HUES6 (cell line): ENCODE data around the gene ALDH7A1.

Source experiments
- H3K27ac ChIP-seq: 2 replicates; pipeline ENCODE4 v1.7.0; 2013; ENCODE audit warnings: low read depth, mild to moderate bottlenecking, low read length, inconsistent platforms
- H3K27me3 ChIP-seq: 2 replicates; pipeline ENCODE4 v1.6.1; 2013; ENCODE audit warnings: low read length; ENCODE audit not compliant: control insufficient read depth, insufficient read depth
- H3K36me3 ChIP-seq: 2 replicates; pipeline ENCODE4 v1.6.1; 2013; ENCODE audit warnings: low read length; ENCODE audit not compliant: control insufficient read depth, insufficient read depth
- H3K4me1 ChIP-seq: 2 replicates; pipeline ENCODE4 v1.6.1; 2013; ENCODE audit warnings: low read length; ENCODE audit not compliant: control insufficient read depth, insufficient read depth
- H3K4me3 ChIP-seq: 2 replicates; pipeline ENCODE4 v1.5.1; 2013; ENCODE audit warnings: low read depth, low read length
- H3K9ac ChIP-seq: one replicate; pipeline ENCODE4 v1.6.1; 2013; ENCODE audit warnings: mild to moderate bottlenecking, low read length
- H3K9me3 ChIP-seq: 2 replicates; pipeline ENCODE4 v1.6.1; 2013; ENCODE audit warnings: low read depth, low read length; ENCODE audit not compliant: control insufficient read depth, insufficient read depth

Gene ALDH7A1

GRCh38 chr5:126509339-126509738 is 85.7 kb downstream of the ALDH7A1 start:
- no peak overlapping the region for H3K27ac ChIP-seq
- H3K4me1 ChIP-seq: no peaks in the 10 kb centered on the region

GRCh38 chr5:126508962-126509279 is 86.1 kb downstream of the ALDH7A1 start:
- H3K4me1 ChIP-seq: no peaks in the 10 kb centered on the region
- H3K9me3 ChIP-seq: no peaks in the 10 kb centered on the region
- H3K27ac ChIP-seq: no peak overlapping the region
- no peaks in the 10 kb centered on the region for H3K36me3 ChIP-seq
- H3K9ac ChIP-seq: no peak overlapping the region
- H3K27me3 ChIP-seq: no peaks in the 10 kb centered on the region
- H3K4me3 ChIP-seq: no peak overlapping the region

More at GRCh38 chr5:126509339-126509738, 85.7 kb downstream of the ALDH7A1 start:
- Histone ChIP-seq H3K9me3 (no peaks in the 10 kb centered on the region), H3K9ac (no peak overlapping the region), H3K27me3 (no peaks in the 10 kb centered on the region), H3K36me3 (no peaks in the 10 kb centered on the region), H3K4me3 (no peak overlapping the region)

GRCh38 chr5:126508251-126508961 is 86.6 kb downstream of the ALDH7A1 start:
- Histone ChIP-seq H3K9me3 (no peaks in the 10 kb centered on the region), H3K4me1 (no peaks in the 10 kb centered on the region; the same call in 1 of the 2 replicates), H3K36me3 (no peaks in the 10 kb centered on the region), H3K4me3 (no peak overlapping the region), H3K9ac (no peak overlapping the region), H3K27me3 (no peaks in the 10 kb centered on the region), H3K27ac (no peak overlapping the region)

GRCh38 chr5:126506079-126506478 is 88.9 kb downstream of the ALDH7A1 start:
- no peak overlapping the region for H3K27ac ChIP-seq
- no peaks in the 10 kb centered on the region for H3K36me3 ChIP-seq
- no peaks in the 10 kb centered on the region for H3K9me3 ChIP-seq
- H3K4me3 ChIP-seq: no peak overlapping the region
- H3K27me3 ChIP-seq: no peaks in the 10 kb centered on the region
- no peaks in the 10 kb centered on the region; the same call in 1 of the 2 replicates for H3K4me1 ChIP-seq
- no peak overlapping the region for H3K9ac ChIP-seq

DNA sequence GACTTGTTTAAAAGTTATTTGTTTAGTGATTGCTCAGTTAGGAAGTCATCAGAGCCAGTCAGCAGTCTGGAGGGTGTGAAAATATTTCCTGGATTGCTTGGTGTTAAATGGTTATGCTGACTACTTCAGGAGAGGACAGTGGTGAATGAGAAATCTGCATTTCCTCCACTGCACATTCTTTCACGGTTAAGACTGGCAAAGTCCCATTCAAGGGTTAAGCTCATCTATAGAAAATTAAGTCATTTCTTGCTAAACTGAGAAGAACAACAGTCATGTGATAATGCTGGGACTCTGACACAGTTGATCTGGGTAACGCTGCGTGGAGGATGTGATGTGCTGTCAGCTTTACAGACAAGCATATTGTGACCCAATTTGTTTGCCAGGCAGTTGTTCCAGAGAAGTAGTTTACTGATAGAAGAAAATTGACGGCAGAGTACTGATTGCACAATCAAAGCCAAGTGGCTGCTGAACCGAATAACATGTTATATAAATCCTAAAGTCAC is 91.4 kb downstream of the ALDH7A1 start:
- no peaks in the 10 kb centered on the region for H3K9me3 ChIP-seq
- H3K4me3 ChIP-seq: no peak overlapping the region
- H3K4me1 ChIP-seq: peaks cover 2% of the 10 kb centered on the region
- H3K27me3 ChIP-seq: no peaks in the 10 kb centered on the region
- no peak overlapping the region for H3K27ac ChIP-seq
- no peak overlapping the region for H3K9ac ChIP-seq
- no peaks in the 10 kb centered on the region for H3K36me3 ChIP-seq

DNA sequence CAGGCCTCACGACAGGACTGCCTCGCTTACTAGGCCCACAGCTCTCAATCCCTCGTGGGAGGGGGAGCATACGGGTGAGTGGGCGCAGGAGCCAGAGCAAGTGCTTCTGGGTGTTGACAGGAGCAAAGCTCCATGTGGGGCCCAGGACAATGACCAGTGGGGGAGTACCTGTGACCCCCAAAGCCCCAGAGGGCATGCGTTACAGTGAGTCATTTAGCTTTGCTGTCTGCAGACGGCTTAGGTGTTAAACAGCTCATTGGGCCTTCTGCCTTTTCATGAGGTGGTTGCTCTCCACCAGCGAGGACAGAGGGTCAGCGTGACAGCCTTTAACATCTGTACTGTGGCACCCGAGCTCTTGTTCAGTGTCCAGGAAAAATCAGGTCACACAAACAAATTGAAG is 93.6 kb downstream of the ALDH7A1 start:
- peaks cover 2% of the 10 kb centered on the region for H3K4me1 ChIP-seq
- no peaks in the 10 kb centered on the region for H3K27me3 ChIP-seq
- no peak overlapping the region for H3K27ac ChIP-seq
- no peak overlapping the region for H3K9ac ChIP-seq
- H3K36me3 ChIP-seq: no peaks in the 10 kb centered on the region
- no peak overlapping the region for H3K4me3 ChIP-seq
- no peaks in the 10 kb centered on the region for H3K9me3 ChIP-seq

GRCh38 chr5:126499853-126500342 is 95.1 kb downstream of the ALDH7A1 start:
- no peak overlapping the region for H3K27ac ChIP-seq
- no peaks in the 10 kb centered on the region for H3K27me3 ChIP-seq

GRCh38 chr5:126499278-126499677 is 95.7 kb downstream of the ALDH7A1 start:
- H3K27me3 ChIP-seq: no peaks in the 10 kb centered on the region

More at GRCh38 chr5:126499853-126500342, 95.1 kb downstream of the ALDH7A1 start:
- no peaks in the 10 kb centered on the region for H3K36me3 ChIP-seq
- peaks cover 2% of the 10 kb centered on the region for H3K4me1 ChIP-seq
- no peak overlapping the region for H3K9ac ChIP-seq
- H3K9me3 ChIP-seq: no peaks in the 10 kb centered on the region
- H3K4me3 ChIP-seq: no peak overlapping the region

DNA sequence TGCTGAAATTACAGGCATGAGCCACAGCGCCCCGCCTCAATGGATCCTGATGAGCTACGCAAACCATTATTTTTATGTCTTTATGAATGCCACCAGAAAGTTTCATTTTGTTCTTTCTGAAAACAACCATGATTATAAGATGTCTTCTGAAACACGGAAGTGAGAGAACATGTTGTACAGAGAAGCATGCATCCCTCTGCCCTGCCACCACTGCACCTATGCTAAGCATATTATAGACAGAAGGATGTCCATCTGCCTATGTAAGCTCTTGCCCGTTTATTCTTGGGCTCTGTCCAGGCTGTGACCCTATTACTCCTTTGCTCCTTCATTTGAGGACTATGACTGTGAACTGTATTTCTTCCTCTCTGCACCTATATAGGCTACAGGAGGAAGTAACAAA is 97.5 kb downstream of the ALDH7A1 start:
- Histone ChIP-seq H3K27me3 (no peaks in the 10 kb centered on the region), H3K9ac (no peak overlapping the region), H3K4me3 (no peak overlapping the region), H3K27ac (no peak overlapping the region), H3K36me3 (no peaks in the 10 kb centered on the region), H3K9me3 (no peaks in the 10 kb centered on the region), H3K4me1 (peaks cover 2% of the 10 kb centered on the region; the same call in 1 of the 2 replicates)

More at GRCh38 chr5:126499278-126499677, 95.7 kb downstream of the ALDH7A1 start:
- H3K4me1 ChIP-seq: peaks cover 2% of the 10 kb centered on the region
- H3K27ac ChIP-seq: no peak overlapping the region
- no peaks in the 10 kb centered on the region for H3K36me3 ChIP-seq
- H3K9ac ChIP-seq: no peak overlapping the region
- H3K4me3 ChIP-seq: no peak overlapping the region
- H3K9me3 ChIP-seq: no peaks in the 10 kb centered on the region

- peaks cover 19% of the 10 kb centered on the region for H3K4me1 ChIP-seq
- no peaks in the 10 kb centered on the region for H3K9me3 ChIP-seq
- no peak overlapping the region for H3K9ac ChIP-seq
- no peak overlapping the region for H3K27ac ChIP-seq
- no peaks in the 10 kb centered on the region; the same call in 1 of the 2 replicates for H3K36me3 ChIP-seq
- no peak overlapping the region for H3K4me3 ChIP-seq
- no peaks in the 10 kb centered on the region for H3K27me3 ChIP-seq
Measured at GRCh38 chr5:126494393-126494792, 100.6 kb downstream of the ALDH7A1 start.

DNA sequence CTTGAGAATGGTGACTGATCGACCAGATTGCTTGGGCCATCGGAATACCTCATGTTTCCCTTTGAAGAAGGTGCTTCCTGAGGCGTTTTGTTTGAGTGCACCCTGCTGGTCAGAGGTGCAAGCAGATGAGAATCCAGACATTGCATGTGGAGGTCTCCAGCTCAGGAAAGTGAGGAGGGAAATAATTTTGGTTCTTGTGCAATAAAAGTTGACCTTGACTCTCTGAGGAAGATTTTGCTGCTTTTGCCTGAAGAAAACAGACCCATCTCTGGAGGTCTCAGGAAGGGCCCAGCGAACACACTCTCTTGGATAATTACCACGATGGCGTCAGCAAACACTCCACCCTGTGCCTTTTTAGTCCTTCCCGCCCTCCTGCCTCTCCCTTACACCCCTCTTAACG is 102.1 kb downstream of the ALDH7A1 start:
- Histone ChIP-seq H3K4me3 (no peak overlapping the region), H3K27me3 (no peaks in the 10 kb centered on the region), H3K27ac (no peak overlapping the region), H3K9me3 (no peaks in the 10 kb centered on the region), H3K36me3 (peaks cover 11% of the 10 kb centered on the region; the same call in 1 of the 2 replicates), H3K4me1 (peaks cover 24% of the 10 kb centered on the region), H3K9ac (no peak overlapping the region)
